NCI-H2196 treated with DMSO at 0.1 percent for 48 hours (cell line): Measurements from ENCODE around the gene LRP2BP.
"Not testable (repeated sequence)": the region's sequence is repeated elsewhere in the genome, so short reads cannot be mapped to it uniquely, and the experiment has no call there.

ENCODE experiments used
- DNase-seq: peaks from one replicate; lab custom pipeline; 2025; ENCODE audit not compliant: unreplicated experiment; lab: John Stamatoyannopoulos, UW

LRP2BP gene

GRCh38 chr4:185362570-185362969 lies 33.2 kb downstream of the LRP2BP start:
- not testable (repeated sequence) for DNase-seq

GRCh38 chr4:185361872-185362271 lies 33.9 kb downstream of the LRP2BP start:
- no peak for DNase-seq

GRCh38 chr4:185359767-185360446 lies 35.8 kb downstream of the LRP2BP start:
- no peak for DNase-seq

GRCh38 chr4:185358959-185359358 lies 36.8 kb downstream of the LRP2BP start:
- DNase-seq, result no peak

- DNase-seq, result no peak
These were observed 37.2 kb downstream of the LRP2BP start for GRCh38 chr4:185358514-185358913.

GRCh38 chr4:185357733-185358440 lies 37.8 kb downstream of the LRP2BP start:
- DNase-seq, result no peak

- no peak for DNase-seq
These were observed 38.5 kb downstream of the LRP2BP start for GRCh38 chr4:185357211-185357610.

GRCh38 chr4:185352741-185353140 lies 43.0 kb downstream of the LRP2BP start:
- DNase-seq, result no peak

- DNase-seq, result no peak
These were observed 43.5 kb downstream of the LRP2BP start for GRCh38 chr4:185352202-185352601.

- no peak for DNase-seq
These were observed 44.0 kb downstream of the LRP2BP start for GRCh38 chr4:185351691-185352090.

GRCh38 chr4:185346975-185347601 lies 48.6 kb downstream of the LRP2BP start:
- DNase-seq, result no peak

GRCh38 chr4:185344743-185345538 lies 50.8 kb downstream of the LRP2BP start:
- no peak for DNase-seq

- DNase-seq, result no peak
These were observed 51.8 kb downstream of the LRP2BP start for GRCh38 chr4:185343726-185344581.

GRCh38 chr4:185341841-185342240 lies 53.9 kb downstream of the LRP2BP start:
- DNase-seq, result no peak

GRCh38 chr4:185341377-185341776 lies 54.3 kb downstream of the LRP2BP start:
- DNase-seq, result no peak

- DNase-seq, result no peak
These were observed 55.8 kb downstream of the LRP2BP start for GRCh38 chr4:185339941-185340340.

- no peak for DNase-seq
These were observed 60.1 kb downstream of the LRP2BP start for GRCh38 chr4:185335579-185335978.

GRCh38 chr4:185334326-185334725 lies 61.4 kb downstream of the LRP2BP start:
- DNase-seq, result no peak

GRCh38 chr4:185332575-185333464 lies 62.9 kb downstream of the LRP2BP start:
- no peak for DNase-seq
